Stimulated activated CD8-positive, alpha-beta memory T cell treated with anti-CD3 and anti-CD28 coated beads, Interleukin-12 subunit alpha, Interleukin-12 subunit beta, amount 100 ng/mL, for 1 hour (primary cell): ENCODE results near the gene PTPRN2.

Experiments
- DNase-seq: peaks from one replicate; pipeline ENCODE4 v3.0.0-alpha.2; 2020; ENCODE audit warnings: low read depth

Gene PTPRN2

DNA sequence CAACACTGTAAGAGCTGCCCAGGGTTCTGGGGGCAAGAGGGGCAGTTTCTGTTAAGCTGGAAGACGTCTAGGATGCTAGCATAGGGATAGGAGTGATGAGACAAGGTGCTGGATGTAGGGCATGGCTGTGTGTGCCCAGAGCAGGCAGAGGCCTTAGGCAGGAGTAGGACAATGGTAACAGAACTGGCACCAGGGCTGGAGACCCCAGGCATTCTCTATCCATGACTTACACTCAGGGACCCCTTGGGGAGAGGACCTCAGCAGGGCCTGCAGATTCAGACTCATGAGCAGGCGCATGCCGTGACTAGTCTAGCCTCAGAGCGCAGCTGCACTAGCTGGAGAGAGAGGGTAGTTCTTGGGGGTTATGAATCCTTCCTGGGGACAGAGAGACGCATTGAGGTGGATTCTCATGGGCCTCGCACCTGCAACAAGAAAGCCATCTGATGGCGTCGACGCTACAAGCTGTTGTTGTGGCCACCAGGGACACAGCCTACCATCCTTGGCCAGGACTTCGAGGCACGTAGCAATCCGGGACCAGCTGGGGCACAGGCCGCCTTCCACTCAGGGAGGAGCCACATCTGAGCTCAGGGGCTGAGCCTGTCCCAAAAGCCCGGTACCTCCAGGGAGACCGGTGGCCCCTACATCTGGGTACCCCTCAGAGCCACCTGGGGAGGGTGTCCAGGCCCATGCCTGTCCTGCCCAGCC lies 474.1 kb downstream of the PTPRN2 start:
- DNase-seq: no peak

DNA sequence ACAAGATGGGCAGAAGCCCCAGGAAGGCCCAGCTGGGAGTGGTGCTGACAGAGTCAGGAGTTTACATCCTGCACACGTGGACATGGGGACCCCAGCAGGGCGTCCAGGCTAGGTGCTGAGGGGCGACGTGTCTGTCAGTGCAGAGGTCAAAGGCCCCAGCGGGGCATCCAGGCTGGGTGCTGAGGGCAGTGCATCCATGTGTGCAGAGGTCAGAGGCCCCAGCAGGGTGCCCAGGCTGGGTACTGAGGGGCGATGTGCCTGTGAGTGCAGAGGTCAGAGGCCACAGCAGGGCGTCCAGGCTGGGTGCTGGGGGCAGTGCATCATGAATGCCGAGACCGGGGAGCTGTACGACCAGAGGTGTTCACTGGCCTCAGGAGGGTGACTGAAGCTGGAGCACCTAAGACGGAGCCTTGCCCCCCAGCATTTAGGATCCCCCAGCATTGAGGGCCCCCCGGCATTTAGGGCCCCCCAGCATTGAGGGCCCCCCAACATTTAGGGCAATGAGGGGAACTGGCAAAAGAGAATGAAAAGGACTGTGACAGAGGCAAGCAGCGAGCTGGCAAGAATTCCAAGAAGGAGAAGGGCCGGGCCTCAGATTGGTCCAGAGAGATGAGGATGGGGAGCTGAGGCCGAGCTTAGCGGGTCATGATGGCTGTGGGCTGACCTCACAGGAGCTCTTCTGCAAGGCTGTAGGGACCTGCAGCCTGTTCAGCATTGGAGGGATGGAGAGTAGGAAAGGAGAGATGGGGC lies 474.9 kb downstream of the PTPRN2 start:
- DNase-seq: no peak

- DNase-seq: no peak
Measured at GRCh38 chr7:158111906-158112570, 475.6 kb downstream of the PTPRN2 start.

DNA sequence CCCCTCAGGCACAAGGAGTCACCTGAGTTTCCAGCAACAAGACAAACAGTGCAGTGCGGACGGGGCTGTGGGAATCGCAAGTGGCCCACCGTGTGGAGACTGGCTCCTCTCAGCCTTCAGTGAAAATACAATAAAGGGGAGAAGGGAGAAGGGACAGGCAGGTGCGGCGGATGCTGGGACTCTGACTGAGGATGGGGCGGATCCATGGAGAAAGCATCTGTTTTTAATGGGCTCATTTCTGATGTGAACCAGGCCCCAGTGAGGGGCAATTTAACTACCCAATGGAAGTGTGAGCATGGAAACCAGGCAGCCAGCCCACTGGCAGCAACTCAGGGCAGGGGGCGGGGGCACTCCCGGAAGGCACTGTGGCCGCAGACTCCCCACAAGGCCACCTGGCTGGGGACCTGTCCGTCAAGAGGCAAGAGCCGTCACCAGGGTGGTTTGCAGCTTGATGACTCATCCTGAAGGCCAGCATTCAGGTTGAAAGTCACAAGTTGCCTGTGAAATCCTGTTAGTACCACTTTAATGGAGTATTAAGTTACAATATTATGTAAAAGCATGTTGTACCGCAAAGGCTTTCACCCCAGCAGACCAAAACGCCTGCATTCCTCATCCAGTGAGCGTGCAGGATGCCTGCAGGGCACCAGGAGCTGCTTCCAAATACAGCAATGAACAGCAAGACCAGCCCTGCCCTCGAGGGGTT lies 476.4 kb downstream of the PTPRN2 start:
- no peak for DNase-seq

DNA sequence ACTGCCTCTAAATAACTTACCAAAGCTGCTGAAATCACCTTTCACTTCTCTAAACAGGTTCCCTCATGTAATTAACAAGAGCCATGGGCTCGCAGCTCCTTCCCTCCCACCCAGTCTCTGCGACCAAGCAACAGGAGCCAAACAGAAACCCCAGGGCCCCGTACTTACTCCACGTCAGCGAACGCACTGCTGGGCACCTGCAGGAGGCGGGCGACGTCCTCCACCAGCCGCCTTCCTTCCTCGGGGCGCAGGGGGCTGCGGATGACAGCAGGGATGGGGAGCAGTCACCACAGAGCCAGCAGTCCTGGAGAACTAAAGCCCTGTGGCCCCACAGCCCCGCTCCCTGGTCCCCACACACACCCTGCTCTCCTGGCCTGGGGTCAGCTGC lies 477.0 kb downstream of the PTPRN2 start:
- no peak for DNase-seq

- no peak for DNase-seq
Measured at GRCh38 chr7:158110034-158110590, 477.5 kb downstream of the PTPRN2 start.

- no peak for DNase-seq
Measured at GRCh38 chr7:158109364-158110033, 478.1 kb downstream of the PTPRN2 start.

- DNase-seq: no peak
Measured at GRCh38 chr7:158108646-158109293, 478.9 kb downstream of the PTPRN2 start.

- no peak for DNase-seq
Measured at GRCh38 chr7:158107806-158108205, 479.8 kb downstream of the PTPRN2 start.

GRCh38 chr7:158106272-158106671 lies 481.4 kb downstream of the PTPRN2 start:
- no peak for DNase-seq

DNA sequence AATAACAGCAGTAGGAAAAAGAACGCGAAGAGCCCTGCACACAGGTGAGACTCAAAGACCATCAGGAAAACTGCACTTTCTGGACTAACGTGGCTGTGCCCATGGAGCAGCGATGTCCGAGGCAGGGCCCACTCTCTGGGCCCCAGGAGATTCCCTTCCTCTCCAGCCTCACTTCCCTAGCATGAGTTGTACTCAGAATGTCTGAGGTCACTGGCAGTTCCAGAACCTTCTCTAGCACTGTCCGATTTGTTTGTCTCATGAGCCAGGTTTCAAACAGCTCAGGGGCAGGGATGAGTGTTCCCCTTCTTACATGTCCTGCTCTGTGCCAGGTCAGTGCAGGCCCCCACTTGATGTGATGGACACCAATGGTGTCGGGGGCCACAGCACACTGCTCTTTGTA lies 484.2 kb downstream of the PTPRN2 start:
- DNase-seq: no peak

- DNase-seq: no peak
Measured at GRCh38 chr7:158102897-158103296, 484.7 kb downstream of the PTPRN2 start.

DNA sequence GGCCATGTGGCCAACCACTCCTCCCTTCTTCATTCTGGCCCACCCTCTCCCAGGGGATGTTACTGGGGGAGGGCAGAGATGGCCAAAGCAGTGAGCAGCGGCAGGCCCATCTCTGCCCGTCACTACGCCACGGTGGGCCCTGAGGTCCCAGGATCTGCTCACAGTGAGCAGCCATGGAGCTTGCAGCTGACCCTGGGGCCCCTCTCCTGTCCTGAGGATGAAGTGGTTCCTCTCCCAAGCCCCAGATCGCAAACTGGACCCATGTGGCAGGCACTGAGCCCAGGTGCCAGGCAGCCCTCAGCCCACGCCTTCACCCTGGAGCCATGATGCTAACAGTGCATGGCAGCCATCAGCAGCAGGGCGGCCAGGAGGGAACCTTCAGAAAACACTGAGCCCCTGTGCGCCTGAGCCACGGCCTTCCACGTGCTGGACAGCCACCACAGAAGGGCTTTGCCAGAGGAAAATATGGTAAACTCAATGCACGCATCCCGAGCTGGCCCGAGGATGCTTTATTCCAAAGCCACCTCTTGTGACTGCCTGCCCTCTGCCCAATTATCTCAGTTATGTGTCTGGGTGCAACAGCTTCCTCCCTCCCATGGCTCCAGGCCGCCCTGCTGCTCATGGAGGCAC lies 485.7 kb downstream of the PTPRN2 start:
- DNase-seq: no peak

GRCh38 chr7:158098125-158099030 lies 489.2 kb downstream of the PTPRN2 start:
- DNase-seq: no peak

GRCh38 chr7:158097453-158098124 lies 490.0 kb downstream of the PTPRN2 start:
- DNase-seq: no peak

- no peak for DNase-seq
Measured at GRCh38 chr7:158097106-158097452, 490.5 kb downstream of the PTPRN2 start.

DNA sequence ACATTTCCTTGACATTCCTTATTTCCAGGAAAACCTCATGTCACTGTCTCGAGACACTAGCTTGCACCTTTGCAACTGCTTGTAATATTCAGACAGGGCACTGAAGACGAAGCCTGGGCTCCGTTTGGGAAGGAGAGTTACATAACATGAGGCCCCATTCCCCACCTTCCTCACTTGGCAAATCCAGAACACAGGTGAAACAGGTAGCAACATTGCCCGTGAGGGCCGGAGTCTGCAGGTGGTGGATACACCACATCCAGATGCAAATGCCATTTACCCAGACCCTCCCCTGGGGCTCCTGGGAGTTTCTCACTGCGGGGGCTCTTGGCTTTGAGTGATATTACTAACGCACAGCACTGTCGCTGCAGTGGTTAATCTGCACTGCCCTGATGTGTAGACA lies 491.0 kb downstream of the PTPRN2 start:
- no peak for DNase-seq

DNA sequence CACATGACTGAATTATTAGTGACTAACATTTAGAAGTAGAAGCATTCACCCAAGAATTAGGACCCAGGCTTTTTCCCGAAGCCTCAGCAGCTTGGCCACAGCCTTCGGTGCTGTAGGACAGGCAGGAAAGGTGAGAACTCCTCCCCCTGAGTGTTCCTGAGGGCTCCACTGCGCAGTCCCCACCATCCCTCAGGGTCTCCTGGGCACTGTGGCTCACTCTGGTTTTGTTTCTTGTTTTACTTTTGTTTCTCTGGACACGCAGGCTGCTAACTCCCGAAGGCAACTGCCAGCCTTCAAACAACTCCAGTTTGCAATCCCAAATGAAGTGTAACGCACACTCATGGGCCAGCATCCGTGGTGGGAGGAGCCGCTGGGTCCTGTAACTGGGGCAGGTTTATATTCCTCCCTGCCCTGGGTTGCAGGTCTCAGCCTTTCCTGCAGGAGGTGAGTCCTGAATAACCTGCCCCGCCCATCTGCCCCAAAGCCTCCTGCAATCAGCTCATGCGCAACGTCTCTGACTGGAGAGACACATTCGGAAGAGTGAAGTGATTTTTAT lies 492.9 kb downstream of the PTPRN2 start:
- DNase-seq: no peak

GRCh38 chr7:158094046-158094445 lies 493.6 kb downstream of the PTPRN2 start:
- no peak for DNase-seq
